CD4-positive, alpha-beta memory T cell (primary cell): ENCODE data around the gene KITLG. TPM values are rescaled to one million over a fixed set of nuclear protein-coding genes. Genes with fewer than 3 reads are reported as not detected.
A peak's percentile ranks its signal among the peaks of the same experiment; 100 is the strongest.
"Not testable (repeated sequence)": the region's sequence is repeated elsewhere in the genome, so short reads cannot be mapped to it uniquely, and the experiment has no call there.

Source experiments
- CTCF ChIA-PET: fragments of 350-600 bp; sonication (Branson Sonifier 250); formaldehyde crosslinking; loops from one replicate; lab custom pipeline; 2021; ENCODE audit warnings: inconsistent platforms; ENCODE audit not compliant: partially characterized antibody; lab: Charles Lee
- POLR2A ChIA-PET: fragments of 350-600 bp; sonication (Branson Sonifier 250); formaldehyde crosslinking; loops from one replicate; lab custom pipeline; 2021; ENCODE audit not compliant: partially characterized antibody; lab: Charles Lee
- DNase-seq, 5 donors: peaks; one replicate each; pipeline versions ENCODE4 v3.0.0 to v3.0.0-alpha.2; 2020 to 2022; ENCODE audit warnings: mixed read lengths in 1 of 5
- H3K27ac ChIP-seq: one replicate; pipeline ENCODE4 v1.7.0; 2013; ENCODE audit warnings: low read depth, low read length
- H3K27me3 ChIP-seq: 2 replicates; pipeline ENCODE4 v1.7.0; 2013; ENCODE audit warnings: mild to moderate bottlenecking, low read length, moderate library complexity; ENCODE audit not compliant: insufficient read depth
- H3K36me3 ChIP-seq: 2 replicates; pipeline ENCODE4 v1.7.0; 2013; ENCODE audit warnings: mild to moderate bottlenecking, low read length, moderate library complexity; ENCODE audit not compliant: insufficient read depth
- H3K4me1 ChIP-seq: 2 replicates; pipeline ENCODE4 v1.7.0; 2013; ENCODE audit warnings: mild to moderate bottlenecking, low read length, moderate library complexity; ENCODE audit not compliant: insufficient read depth
- H3K4me3 ChIP-seq, 2 donors: one replicate each; pipeline ENCODE4 v1.7.0; 2013; ENCODE audit warnings: low read length in 2 of 2, mild to moderate bottlenecking in 1 of 2
- H3K9me3 ChIP-seq, 2 donors: one replicate each; pipeline ENCODE4 v1.7.0; 2013; ENCODE audit warnings: low read length in 2 of 2, control low read depth in 1 of 2; ENCODE audit not compliant: control insufficient read depth in 1 of 2
- H3K27ac Mint-ChIP-seq, 7 donors: one replicate each; pipeline ENCODE4 v1.8.0; 2020 to 2021; ENCODE audit warnings: mixed read lengths in 7 of 7, mild to moderate bottlenecking in 6 of 7, inconsistent platforms in 3 of 7, moderate library complexity in 3 of 7
- H3K27me3 Mint-ChIP-seq, 2 donors: one replicate each; pipeline ENCODE4 v1.8.0; 2020 to 2021; ENCODE audit warnings: mixed read lengths in 2 of 2
- H3K36me3 Mint-ChIP-seq, 2 donors: one replicate each; pipeline ENCODE4 v1.8.0; 2020 to 2021; ENCODE audit warnings: mixed read lengths in 2 of 2, inconsistent platforms in 1 of 2, mild to moderate bottlenecking in 1 of 2
- H3K4me1 Mint-ChIP-seq, 4 donors: one replicate each; pipeline ENCODE4 v1.8.0; 2020 to 2021; ENCODE audit warnings: mixed read lengths in 4 of 4, mild to moderate bottlenecking in 1 of 4
- H3K4me3 Mint-ChIP-seq, 8 donors: one replicate each; pipeline ENCODE4 v1.8.0; 2020 to 2021; ENCODE audit warnings: mixed read lengths in 8 of 8, mild to moderate bottlenecking in 7 of 8, moderate library complexity in 6 of 8, inconsistent platforms in 3 of 8
- H3K9me3 Mint-ChIP-seq, 8 donors: one replicate each; pipeline ENCODE4 v1.8.0; 2020 to 2021; ENCODE audit warnings: mixed read lengths in 8 of 8, mild to moderate bottlenecking in 5 of 8, inconsistent platforms in 3 of 8, moderate library complexity in 1 of 8
- intact Hi-C: fragments of 100-400 bp; cut with micrococcal nuclease; formaldehyde crosslinking; loops from one replicate; pipeline ENCODE4 v1.15.1; 2023
- polyA plus RNA-seq, 2 donors: library from polyadenylated mRNA; unstranded; fragments of 300-500 nt; fragmentation: Illumina TruSeq; gene quantifications; one replicate each; pipeline ENCODE4 v1.2.3, GENCODE V29; 2021
- total RNA-seq, 2 experiments: library from RNA; stranded (reverse); gene quantifications; one replicate each; pipeline ENCODE4 v1.2.3, GENCODE V29; 2021

The KITLG gene
- total RNA-seq (under 1 TPM in 1 of 2 experiments, not detected in 1; 0.14 TPM), polyA plus RNA-seq (not detected)

GRCh38 chr12:88580051-88580871 lies at the start of gene KITLG:
KITLG (minus strand) TSS chr12:88580471; CDS start chr12:88580278, 193 bp downstream.
- CTCF ChIA-PET: no interaction called here
- Mint-ChIP-seq H3K9me3 (peaks cover 0 to 4% (median 0%) of the 10 kb centered on the region in 8 donors), H3K27me3 (peaks cover 13 to 23% of the 10 kb centered on the region in 2 donors)

GRCh38 chr12:88628856-88629509 lies 48.7 kb upstream of the KITLG start:
- Histone ChIP-seq H3K27ac (no peak overlapping the region), H3K9me3 (no peaks in the 10 kb centered on the region), H3K27me3 (no peaks in the 10 kb centered on the region), H3K4me3 (no peak overlapping the region), H3K36me3 (no peaks in the 10 kb centered on the region), H3K4me1 (no peaks in the 10 kb centered on the region)
- H3K27ac Mint-ChIP-seq: no peak overlapping the region
- peaks cover 0 to 2% of the 10 kb centered on the region in 2 donors for H3K27me3 Mint-ChIP-seq
- H3K4me3 Mint-ChIP-seq: no peak overlapping the region
- CTCF ChIA-PET: no interaction called here
- no peak for DNase-seq
- POLR2A ChIA-PET: no interaction called here
- H3K9me3 Mint-ChIP-seq: peaks cover 0 to 4% (median 0%) of the 10 kb centered on the region in 8 donors
- H3K36me3 Mint-ChIP-seq: no peaks in the 10 kb centered on the region
- intact Hi-C loops: no loop called here
- no peaks in the 10 kb centered on the region for H3K4me1 Mint-ChIP-seq

More at GRCh38 chr12:88580051-88580871, at the start of gene KITLG:
- no peaks in the 10 kb centered on the region for H3K36me3 ChIP-seq
- intact Hi-C loops: no loop called here
- no peaks in the 10 kb centered on the region for H3K9me3 ChIP-seq
- Mint-ChIP-seq H3K27ac (no peak within 1 kb of the TSS), H3K4me3 (peak within 1 kb of the TSS in 7 of 8 donors; percentile 32 to 72 (median 53)), H3K36me3 (no peaks in the 10 kb centered on the region), H3K4me1 (peaks cover 2 to 11% (median 10%) of the 10 kb centered on the region in 4 donors)
- no peak within 1 kb of the TSS for H3K27ac ChIP-seq
- POLR2A ChIA-PET: no interaction called here
- H3K27me3 ChIP-seq: peaks cover 3% of the 10 kb centered on the region
- no peak within 1 kb of the TSS for H3K4me3 ChIP-seq
- H3K4me1 ChIP-seq: no peaks in the 10 kb centered on the region
- no peak for DNase-seq

- POLR2A ChIA-PET: not testable (repeated sequence)
These were observed 47.8 kb upstream of the KITLG start for GRCh38 chr12:88628035-88628434.

GRCh38 chr12:88627501-88627900 lies 47.2 kb upstream of the KITLG start:
- no peak overlapping the region for H3K4me3 Mint-ChIP-seq
- H3K36me3 Mint-ChIP-seq: no peaks in the 10 kb centered on the region
- H3K9me3 ChIP-seq: no peaks in the 10 kb centered on the region
- H3K27ac Mint-ChIP-seq: no peak overlapping the region
- no peak for DNase-seq
- no peak overlapping the region for H3K4me3 ChIP-seq
- no peaks in the 10 kb centered on the region for H3K27me3 ChIP-seq
- H3K4me1 ChIP-seq: no peaks in the 10 kb centered on the region
- H3K9me3 Mint-ChIP-seq: peaks cover 0 to 9% (median 0%) of the 10 kb centered on the region in 8 donors
- H3K27ac ChIP-seq: no peak overlapping the region
- CTCF ChIA-PET: no interaction called here
- H3K36me3 ChIP-seq: no peaks in the 10 kb centered on the region
- H3K4me1 Mint-ChIP-seq: no peaks in the 10 kb centered on the region
- intact Hi-C loops: no loop called here
- POLR2A ChIA-PET: no interaction called here
- H3K27me3 Mint-ChIP-seq: peaks cover 0 to 2% of the 10 kb centered on the region in 2 donors

More at GRCh38 chr12:88628035-88628434, 47.8 kb upstream of the KITLG start:
- H3K27me3 Mint-ChIP-seq, H3K4me1 ChIP-seq, DNase-seq, CTCF ChIA-PET, H3K4me1 Mint-ChIP-seq, H3K27me3 ChIP-seq, H3K9me3 ChIP-seq, H3K36me3 Mint-ChIP-seq, H3K9me3 Mint-ChIP-seq, H3K27ac ChIP-seq, H3K4me3 Mint-ChIP-seq, H3K27ac Mint-ChIP-seq, H3K4me3 ChIP-seq, H3K36me3 ChIP-seq, intact Hi-C loops: not testable (repeated sequence)

GRCh38 chr12:88625356-88625755 lies 45.1 kb upstream of the KITLG start:
- CTCF ChIA-PET: no interaction called here
- H3K9me3 ChIP-seq: no peaks in the 10 kb centered on the region
- no peak overlapping the region for H3K27ac Mint-ChIP-seq
- POLR2A ChIA-PET: no interaction called here
- H3K4me3 ChIP-seq: no peak overlapping the region
- H3K36me3 Mint-ChIP-seq: no peaks in the 10 kb centered on the region
- H3K4me3 Mint-ChIP-seq: no peak overlapping the region
- H3K36me3 ChIP-seq: no peaks in the 10 kb centered on the region
- no peaks in the 10 kb centered on the region for H3K27me3 ChIP-seq
- intact Hi-C loops: no loop called here
- no peaks in the 10 kb centered on the region for H3K27me3 Mint-ChIP-seq
- no peak for DNase-seq
- H3K4me1 ChIP-seq: no peaks in the 10 kb centered on the region
- peaks cover 0 to 9% (median 1%) of the 10 kb centered on the region in 8 donors for H3K9me3 Mint-ChIP-seq
- H3K27ac ChIP-seq: no peak overlapping the region
- no peaks in the 10 kb centered on the region for H3K4me1 Mint-ChIP-seq

- Mint-ChIP-seq H3K4me1 (no peaks in the 10 kb centered on the region), H3K9me3 (peaks cover 0 to 9% (median 1%) of the 10 kb centered on the region in 8 donors), H3K27me3 (no peaks in the 10 kb centered on the region), H3K27ac (no peak overlapping the region), H3K36me3 (no peaks in the 10 kb centered on the region), H3K4me3 (no peak overlapping the region)
- no peak overlapping the region for H3K4me3 ChIP-seq
- intact Hi-C loops: no loop called here
- H3K27ac ChIP-seq: no peak overlapping the region
- ChIA-PET POLR2A (no interaction called here), CTCF (no interaction called here)
- DNase-seq: no peak
- no peaks in the 10 kb centered on the region for H3K36me3 ChIP-seq
- no peaks in the 10 kb centered on the region for H3K4me1 ChIP-seq
- H3K27me3 ChIP-seq: no peaks in the 10 kb centered on the region
- H3K9me3 ChIP-seq: no peaks in the 10 kb centered on the region
These were observed 44.6 kb upstream of the KITLG start for GRCh38 chr12:88624911-88625310.

GRCh38 chr12:88623777-88624548 lies 43.7 kb upstream of the KITLG start:
- no peaks in the 10 kb centered on the region for H3K27me3 ChIP-seq
- Mint-ChIP-seq H3K4me3 (no peak overlapping the region), H3K27ac (no peak overlapping the region), H3K27me3 (no peaks in the 10 kb centered on the region), H3K9me3 (peaks cover 0 to 9% (median 1%) of the 10 kb centered on the region in 8 donors), H3K4me1 (no peaks in the 10 kb centered on the region), H3K36me3 (no peaks in the 10 kb centered on the region)
- ChIA-PET POLR2A (no interaction called here), CTCF (no interaction called here)
- no peak overlapping the region for H3K27ac ChIP-seq
- intact Hi-C loops: no loop called here
- H3K4me1 ChIP-seq: no peaks in the 10 kb centered on the region
- DNase-seq: no peak
- H3K36me3 ChIP-seq: no peaks in the 10 kb centered on the region
- no peak overlapping the region for H3K4me3 ChIP-seq
- H3K9me3 ChIP-seq: no peaks in the 10 kb centered on the region
